ENCODE results near the gene HIP1. TPM values are rescaled to one million over a fixed set of nuclear protein-coding genes. Genes with fewer than 3 reads are reported as not detected.
"Not testable (repeated sequence)": the region's sequence is repeated elsewhere in the genome, so short reads cannot be mapped to it uniquely, and the experiment has no call there.

Gene HIP1
- total and polyA plus RNA-seq, 12 donors: 7.0 to 32.4 (median 23.4) TPM

- DNase-seq (no peak), ATAC-seq (no peak)
- Histone ChIP-seq H3K9me3 (no peaks in the 10 kb centered on the region), H3K27ac (no peak overlapping the region), H3K27me3 (no peaks in the 10 kb centered on the region), H3K36me3 (peaks cover 0 to 25% (median 0%) of the 10 kb centered on the region in 9 donors), H3K4me3 (no peak overlapping the region), H3K4me1 (peaks cover 7 to 42% (median 19%) of the 10 kb centered on the region in 9 donors)
- TF ChIP-seq CTCF (IDR thresholded peaks at IDR 0.05): no peak
- intact Hi-C loops (cut with DNase I): loop anchor here in 3 of 10 donors (10.0 kb wide), 2 partner anchors 87 to 117 kb away; no protein-coding TSS in a partner anchor
- WGBS, 2 donors: 81 to 84% methylated on average over 12 of the region's 12 CpGs
Measured at GRCh38 chr7:75732016-75732521, 6.7 kb downstream of the HIP1 start.

GRCh38 chr7:75729851-75730274 lies 8.9 kb downstream of the HIP1 start:
- no peak overlapping the region for H3K4me3 ChIP-seq
- WGBS, 2 donors: 61 to 71% methylated on average over 4 of the region's 4 CpGs
- intact Hi-C loops (cut with DNase I): loop anchor here in 3 of 10 donors (10.0 kb wide), 2 partner anchors 85 to 115 kb away; no protein-coding TSS in a partner anchor
- H3K9me3 ChIP-seq: no peaks in the 10 kb centered on the region
- peaks cover 4 to 37% (median 14%) of the 10 kb centered on the region in 9 donors for H3K4me1 ChIP-seq
- ATAC-seq: no peak
- no peak for DNase-seq
- no peak for TF ChIP-seq CTCF (IDR thresholded peaks at IDR 0.05)
- H3K27me3 ChIP-seq: no peaks in the 10 kb centered on the region
- peaks cover 0 to 25% (median 0%) of the 10 kb centered on the region in 9 donors for H3K36me3 ChIP-seq
- H3K27ac ChIP-seq: peak overlapping the region in 1 of 10 donors; percentile 24

GRCh38 chr7:75727881-75728593 lies 10.7 kb downstream of the HIP1 start:
- no peaks in the 10 kb centered on the region for H3K27me3 ChIP-seq
- H3K9me3 ChIP-seq: no peaks in the 10 kb centered on the region
- peaks cover 0 to 16% (median 0%) of the 10 kb centered on the region in 9 donors for H3K36me3 ChIP-seq
- 58 to 61% methylated on average over 8 of the region's 8 CpGs for WGBS, 2 donors
- peak; percentile 40 to 64 (median 50) for ATAC-seq
- TF ChIP-seq CTCF (IDR thresholded peaks at IDR 0.05): no peak
- intact Hi-C loops (cut with DNase I): no loop called here
- H3K4me3 ChIP-seq: no peak overlapping the region
- peak overlapping the region in 9 of 10 donors; percentile 16 to 72 (median 57) for H3K27ac ChIP-seq
- H3K4me1 ChIP-seq: peaks cover 4 to 28% (median 12%) of the 10 kb centered on the region in 9 donors
- DNase-seq: peak in 1 of 2 donors; percentile 32

DNA sequence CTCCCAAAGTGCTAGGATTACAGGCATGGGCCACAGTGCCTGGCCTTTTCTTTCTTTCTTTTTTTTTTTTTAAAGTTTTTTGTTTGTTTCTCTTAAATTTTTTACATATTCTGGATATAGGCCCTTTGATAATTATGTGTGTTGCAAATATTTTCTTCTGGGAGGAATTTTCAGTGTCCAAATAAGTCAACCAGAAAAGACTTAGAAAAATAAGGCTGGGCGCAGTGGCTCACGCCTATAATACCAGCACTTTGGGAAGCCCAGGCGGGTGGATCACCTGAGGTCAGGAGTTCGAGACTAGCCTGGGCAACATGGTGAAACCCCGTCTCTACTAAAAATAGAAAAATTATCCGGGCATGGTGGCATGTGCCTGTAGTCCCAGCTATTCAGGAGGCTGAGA lies 11.4 kb downstream of the HIP1 start:
- H3K36me3 ChIP-seq; H3K9me3 ChIP-seq; ATAC-seq; H3K4me3 ChIP-seq; H3K27me3 ChIP-seq; DNase-seq; intact Hi-C loops (cut with DNase I): not testable (repeated sequence)
- 81 to 82% methylated on average over 6 of the region's 6 CpGs for WGBS, 2 donors
- Histone ChIP-seq H3K4me1 (peaks cover 4 to 31% (median 18%) of the 10 kb centered on the region in 9 donors), H3K27ac (peak overlapping the region in 4 of 10 donors; percentile 28 to 72 (median 63))
